ENCODE data around the gene CDH20. TPM values are rescaled to one million over a fixed set of nuclear protein-coding genes. Genes with fewer than 3 reads are reported as not detected.

Gene CDH20
- total RNA-seq, 1 experiment from 2014 or later: not detected

DNA sequence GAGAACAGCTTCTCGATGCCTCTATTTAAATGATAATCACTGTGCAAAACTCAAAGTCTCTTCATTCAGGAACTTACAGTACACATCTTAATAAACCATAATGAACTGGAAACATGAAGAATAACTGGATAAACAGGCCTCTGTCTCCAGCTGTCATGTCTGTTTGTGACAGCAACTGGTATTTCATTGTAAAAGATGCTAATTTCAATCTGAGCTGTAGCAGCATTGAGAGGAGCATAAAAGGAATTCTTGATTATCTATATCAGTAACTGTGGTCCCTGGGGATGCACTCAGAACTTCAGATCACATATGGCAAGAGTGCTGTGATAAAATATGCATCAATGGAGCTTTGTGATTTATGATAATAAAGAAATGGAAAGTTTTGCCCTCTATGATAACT is 18.8 kb downstream of the CDH20 start:
- ChIA-PET POLR2A (no interaction called here), RAD21 (ENCODE audit: low non-redundant PET in 1 of 2, low total read pairs in 2 of 2, uncharacterized antibody in 2 of 2, unreplicated experiment in 2 of 2) (no interaction called here), CTCF (no interaction called here)
- Histone ChIP-seq H3K4me2 (ENCODE audit: low read length) (no peak overlapping the region), H3K79me2 (ENCODE audit: insufficient read depth, low read length) (no peaks in the 10 kb centered on the region), H3K4me1 (ENCODE audit: control insufficient read depth in 1 of 2, insufficient read depth in 2 of 2, low read length in 2 of 2) (no peaks in the 10 kb centered on the region), H4K20me1 (ENCODE audit: insufficient read depth) (no peaks in the 10 kb centered on the region), H3K36me3 (ENCODE audit: control insufficient read depth in 1 of 2, insufficient read depth in 2 of 2, low read length in 2 of 2) (no peaks in the 10 kb centered on the region), H3K9ac (ENCODE audit: low read length) (no peak overlapping the region), H3K27ac (ENCODE audit: low read depth, low read length) (no peak overlapping the region), H3K4me3 (replicated peaks in 1 of 2; ENCODE audit: low read depth in 1 of 2, low read length in 2 of 2) (no peak overlapping the region), H2AFZ (ENCODE audit: low read depth, low read length, poor library complexity, severe bottlenecking) (no peak overlapping the region), H3K9me3 (ENCODE audit: control insufficient read depth in 1 of 2, insufficient read depth in 1 of 2, low read depth in 1 of 2, low read length in 2 of 2) (no peaks in the 10 kb centered on the region), H3K27me3 (ENCODE audit: insufficient read depth, low read length) (peaks cover 22% of the 10 kb centered on the region; the same call in 1 of the 2 replicates), H3K9me2 (ENCODE audit: insufficient read depth) (no peaks in the 10 kb centered on the region)
- intact Hi-C loops (cut with micrococcal nuclease): no loop called here
- ATAC-seq (no peak), DNase-seq (ENCODE audit: low read depth, low spot score) (no peak)
- TF ChIP-seq RAD21 (IDR thresholded peaks at IDR 0.05; ENCODE audit: low read depth): no peak
- no peak for TF ChIP-seq EZH2phosphoT487 (IDR thresholded peaks at IDR 0.05; ENCODE audit: borderline replicate concordance)
- TF ChIP-seq, protein P1, sequence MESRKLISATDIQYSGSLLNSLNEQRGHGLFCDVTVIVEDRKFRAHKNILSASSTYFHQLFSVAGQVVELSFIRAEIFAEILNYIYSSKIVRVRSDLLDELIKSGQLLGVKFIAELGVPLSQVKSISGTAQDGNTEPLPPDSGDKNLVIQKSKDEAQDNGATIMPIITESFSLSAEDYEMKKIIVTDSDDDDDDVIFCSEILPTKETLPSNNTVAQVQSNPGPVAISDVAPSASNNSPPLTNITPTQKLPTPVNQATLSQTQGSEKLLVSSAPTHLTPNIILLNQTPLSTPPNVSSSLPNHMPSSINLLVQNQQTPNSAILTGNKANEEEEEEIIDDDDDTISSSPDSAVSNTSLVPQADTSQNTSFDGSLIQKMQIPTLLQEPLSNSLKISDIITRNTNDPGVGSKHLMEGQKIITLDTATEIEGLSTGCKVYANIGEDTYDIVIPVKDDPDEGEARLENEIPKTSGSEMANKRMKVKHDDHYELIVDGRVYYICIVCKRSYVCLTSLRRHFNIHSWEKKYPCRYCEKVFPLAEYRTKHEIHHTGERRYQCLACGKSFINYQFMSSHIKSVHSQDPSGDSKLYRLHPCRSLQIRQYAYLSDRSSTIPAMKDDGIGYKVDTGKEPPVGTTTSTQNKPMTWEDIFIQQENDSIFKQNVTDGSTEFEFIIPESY (IDR thresholded peaks at IDR 0.05; ENCODE audit: extremely low read depth, insufficient replicate concordance, low read length): no peak
- TF ChIP-seq TCF7L2 (IDR thresholded peaks at IDR 0.05; ENCODE audit: borderline replicate concordance, extremely low read depth, insufficient read depth, insufficient read length): no peak
- TF ChIP-seq, protein P2, sequence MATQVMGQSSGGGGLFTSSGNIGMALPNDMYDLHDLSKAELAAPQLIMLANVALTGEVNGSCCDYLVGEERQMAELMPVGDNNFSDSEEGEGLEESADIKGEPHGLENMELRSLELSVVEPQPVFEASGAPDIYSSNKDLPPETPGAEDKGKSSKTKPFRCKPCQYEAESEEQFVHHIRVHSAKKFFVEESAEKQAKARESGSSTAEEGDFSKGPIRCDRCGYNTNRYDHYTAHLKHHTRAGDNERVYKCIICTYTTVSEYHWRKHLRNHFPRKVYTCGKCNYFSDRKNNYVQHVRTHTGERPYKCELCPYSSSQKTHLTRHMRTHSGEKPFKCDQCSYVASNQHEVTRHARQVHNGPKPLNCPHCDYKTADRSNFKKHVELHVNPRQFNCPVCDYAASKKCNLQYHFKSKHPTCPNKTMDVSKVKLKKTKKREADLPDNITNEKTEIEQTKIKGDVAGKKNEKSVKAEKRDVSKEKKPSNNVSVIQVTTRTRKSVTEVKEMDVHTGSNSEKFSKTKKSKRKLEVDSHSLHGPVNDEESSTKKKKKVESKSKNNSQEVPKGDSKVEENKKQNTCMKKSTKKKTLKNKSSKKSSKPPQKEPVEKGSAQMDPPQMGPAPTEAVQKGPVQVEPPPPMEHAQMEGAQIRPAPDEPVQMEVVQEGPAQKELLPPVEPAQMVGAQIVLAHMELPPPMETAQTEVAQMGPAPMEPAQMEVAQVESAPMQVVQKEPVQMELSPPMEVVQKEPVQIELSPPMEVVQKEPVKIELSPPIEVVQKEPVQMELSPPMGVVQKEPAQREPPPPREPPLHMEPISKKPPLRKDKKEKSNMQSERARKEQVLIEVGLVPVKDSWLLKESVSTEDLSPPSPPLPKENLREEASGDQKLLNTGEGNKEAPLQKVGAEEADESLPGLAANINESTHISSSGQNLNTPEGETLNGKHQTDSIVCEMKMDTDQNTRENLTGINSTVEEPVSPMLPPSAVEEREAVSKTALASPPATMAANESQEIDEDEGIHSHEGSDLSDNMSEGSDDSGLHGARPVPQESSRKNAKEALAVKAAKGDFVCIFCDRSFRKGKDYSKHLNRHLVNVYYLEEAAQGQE (IDR thresholded peaks at IDR 0.05; ENCODE audit: low read depth): no peak
- no peak for TF ChIP-seq EZH2 (IDR thresholded peaks at IDR 0.05)
- TF ChIP-seq SRF (IDR thresholded peaks at IDR 0.05; ENCODE audit: low read depth): no peak
- TF ChIP-seq POLR2AphosphoS5 (IDR thresholded peaks at IDR 0.05; ENCODE audit: low read depth, low read length): no peak
- TF ChIP-seq, protein P3, sequence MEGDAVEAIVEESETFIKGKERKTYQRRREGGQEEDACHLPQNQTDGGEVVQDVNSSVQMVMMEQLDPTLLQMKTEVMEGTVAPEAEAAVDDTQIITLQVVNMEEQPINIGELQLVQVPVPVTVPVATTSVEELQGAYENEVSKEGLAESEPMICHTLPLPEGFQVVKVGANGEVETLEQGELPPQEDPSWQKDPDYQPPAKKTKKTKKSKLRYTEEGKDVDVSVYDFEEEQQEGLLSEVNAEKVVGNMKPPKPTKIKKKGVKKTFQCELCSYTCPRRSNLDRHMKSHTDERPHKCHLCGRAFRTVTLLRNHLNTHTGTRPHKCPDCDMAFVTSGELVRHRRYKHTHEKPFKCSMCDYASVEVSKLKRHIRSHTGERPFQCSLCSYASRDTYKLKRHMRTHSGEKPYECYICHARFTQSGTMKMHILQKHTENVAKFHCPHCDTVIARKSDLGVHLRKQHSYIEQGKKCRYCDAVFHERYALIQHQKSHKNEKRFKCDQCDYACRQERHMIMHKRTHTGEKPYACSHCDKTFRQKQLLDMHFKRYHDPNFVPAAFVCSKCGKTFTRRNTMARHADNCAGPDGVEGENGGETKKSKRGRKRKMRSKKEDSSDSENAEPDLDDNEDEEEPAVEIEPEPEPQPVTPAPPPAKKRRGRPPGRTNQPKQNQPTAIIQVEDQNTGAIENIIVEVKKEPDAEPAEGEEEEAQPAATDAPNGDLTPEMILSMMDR (IDR thresholded peaks at IDR 0.05 in 2 of 3, conservative IDR thresholded peaks at IDR 0.05 in 1 of 3; ENCODE audit: borderline replicate concordance in 1 of 3, insufficient read depth in 1 of 3, low read depth in 2 of 3, low read length in 2 of 3): no peak
- no peak for TF ChIP-seq SP1 (IDR thresholded peaks at IDR 0.05; ENCODE audit: low read depth)
- TF ChIP-seq, protein P4, sequence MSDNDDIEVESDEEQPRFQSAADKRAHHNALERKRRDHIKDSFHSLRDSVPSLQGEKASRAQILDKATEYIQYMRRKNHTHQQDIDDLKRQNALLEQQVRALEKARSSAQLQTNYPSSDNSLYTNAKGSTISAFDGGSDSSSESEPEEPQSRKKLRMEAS (IDR thresholded peaks at IDR 0.05): no peak
- BruUV-seq (replicated peaks): no TSS peak
